HG03520 (cell line): ENCODE data around the gene MGAT5.

Experiments used
- ATAC-seq: cut with Tn5 transposase; IDR thresholded peaks from one replicate; pipeline ENCODE4 v1.9.1; 2021; ENCODE audit warnings: mild to moderate bottlenecking, moderate library complexity; ENCODE audit not compliant: unreplicated experiment

The MGAT5 gene

DNA sequence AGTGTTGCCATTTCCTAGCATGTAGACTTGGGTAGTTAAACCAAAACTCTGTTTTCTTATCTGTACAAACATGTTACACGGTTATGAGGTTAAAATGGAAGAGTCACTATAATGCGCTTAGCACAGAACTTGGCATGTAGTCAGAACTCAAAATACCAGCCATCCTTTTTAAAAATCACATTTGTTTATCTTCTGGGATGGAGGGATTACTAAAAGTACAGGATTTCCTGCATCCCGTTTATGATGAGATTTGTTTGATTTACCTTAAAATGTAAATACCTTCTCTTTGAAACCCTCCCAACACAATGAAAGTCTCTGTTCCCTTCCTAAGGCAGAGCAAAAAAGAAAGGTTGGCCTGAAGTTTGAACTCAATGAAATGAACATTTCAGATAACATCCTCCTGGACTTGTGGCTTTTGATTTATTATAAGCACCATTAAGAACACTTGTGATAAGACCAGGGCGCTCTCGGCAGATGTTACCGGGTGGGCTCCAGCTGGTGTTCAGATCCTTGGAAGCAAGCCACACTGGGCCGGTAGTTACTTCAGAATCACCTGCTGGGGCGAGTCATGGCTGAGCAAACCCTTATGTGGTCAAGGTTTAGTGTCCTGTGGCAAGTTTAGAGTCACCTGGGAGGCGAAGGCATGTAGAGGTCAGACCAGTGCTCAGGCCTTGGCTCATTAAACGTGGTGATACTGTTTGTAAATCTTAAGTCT is 105.7 kb downstream of the MGAT5 start:
- no peak for ATAC-seq

DNA sequence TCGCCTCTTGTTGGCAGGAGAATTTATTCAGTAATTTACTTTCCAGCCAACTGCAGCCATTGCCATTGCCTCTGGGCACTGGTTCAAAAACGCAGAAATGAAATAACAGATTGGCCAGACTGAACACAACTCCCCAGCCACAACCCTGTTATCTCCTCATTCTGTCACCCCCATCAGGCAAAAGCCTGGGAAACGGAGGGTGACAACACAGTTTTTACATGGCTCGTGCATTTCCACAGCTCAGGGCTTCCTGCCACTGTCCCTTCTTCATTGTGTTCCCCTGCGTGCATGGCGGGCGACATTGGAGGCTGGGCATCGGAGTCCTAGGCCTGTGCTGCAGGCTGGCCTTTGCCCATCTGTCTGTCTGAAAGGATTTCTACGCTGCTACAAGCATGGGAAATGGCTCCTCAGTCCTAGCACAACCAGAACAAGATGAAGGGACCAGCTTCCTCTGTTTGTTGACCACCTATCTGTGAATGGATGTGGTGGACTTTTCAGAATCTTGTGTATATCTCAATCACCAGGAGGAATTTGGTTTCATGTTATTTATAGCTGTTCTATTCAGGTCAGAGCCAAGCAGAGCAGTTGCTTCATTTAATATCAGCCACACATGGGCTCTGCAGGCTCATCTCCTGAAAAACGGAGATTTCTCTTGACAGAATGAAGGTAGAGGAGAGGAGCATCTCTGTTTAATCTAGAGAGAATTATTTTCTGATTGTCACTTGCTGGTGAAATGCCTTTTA is 107.0 kb downstream of the MGAT5 start:
- ATAC-seq, result no peak

DNA sequence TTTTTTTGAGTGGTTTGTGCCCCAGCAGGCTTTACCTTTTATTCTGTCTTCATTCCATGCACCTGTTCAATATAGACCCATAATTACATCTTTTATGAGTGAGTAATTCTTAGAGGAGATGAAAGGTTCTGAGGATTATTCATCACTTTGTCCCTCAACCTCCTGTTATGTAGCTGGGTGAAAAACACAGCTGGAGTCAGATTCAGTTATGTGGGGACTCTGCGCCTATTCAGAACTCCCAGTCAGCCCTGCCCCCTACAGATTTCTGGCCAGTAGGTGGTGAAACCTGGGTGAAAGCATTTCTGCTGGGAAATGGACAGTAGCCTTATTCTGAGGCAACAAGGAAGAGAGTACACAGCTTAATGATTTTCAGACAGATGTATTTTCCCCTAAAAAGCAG is 107.8 kb downstream of the MGAT5 start:
- ATAC-seq, result no peak

DNA sequence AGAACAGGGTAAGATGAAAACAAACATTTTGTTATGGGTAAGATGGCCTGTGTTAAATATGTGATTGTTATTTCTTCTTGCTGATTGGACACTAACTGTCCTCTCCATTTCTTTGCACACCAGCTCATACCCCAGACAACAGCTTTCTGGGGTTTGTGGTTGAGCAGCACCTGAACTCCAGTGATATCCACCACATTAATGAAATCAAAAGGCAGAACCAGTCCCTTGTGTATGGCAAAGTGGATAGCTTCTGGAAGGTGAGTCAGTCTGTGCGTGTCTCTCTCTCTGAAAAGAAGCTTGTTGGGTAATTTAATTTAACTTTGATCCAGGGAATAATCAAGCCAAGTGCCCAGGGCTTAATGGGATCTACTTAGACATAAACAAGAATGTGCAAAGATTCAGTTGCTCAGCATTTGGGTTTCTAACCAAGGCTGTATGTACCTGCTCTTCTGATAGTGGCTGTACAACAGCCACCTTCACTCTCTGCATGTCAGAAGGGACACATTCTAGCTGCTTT is 108.3 kb downstream of the MGAT5 start:
- ATAC-seq, result no peak

DNA sequence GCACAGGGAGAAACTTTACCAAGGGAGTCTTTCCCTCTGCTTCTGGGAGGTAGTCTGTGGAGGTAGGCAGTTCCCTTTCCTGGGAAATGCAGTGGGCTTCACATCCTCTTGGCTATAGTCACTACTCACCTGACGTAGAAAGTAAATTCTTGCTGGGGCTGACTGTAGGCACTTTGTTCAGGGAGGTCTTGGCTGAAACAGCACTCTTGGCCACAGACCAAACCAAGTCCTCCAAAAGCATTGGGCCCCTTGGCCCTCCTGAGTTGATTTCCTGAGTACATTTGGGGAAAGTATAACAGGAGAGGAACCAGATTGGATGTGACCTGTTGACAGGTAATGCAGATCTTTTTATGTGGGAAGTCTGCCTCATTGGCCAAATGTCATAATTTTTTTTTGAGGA is 108.9 kb downstream of the MGAT5 start:
- ATAC-seq, result no peak

DNA sequence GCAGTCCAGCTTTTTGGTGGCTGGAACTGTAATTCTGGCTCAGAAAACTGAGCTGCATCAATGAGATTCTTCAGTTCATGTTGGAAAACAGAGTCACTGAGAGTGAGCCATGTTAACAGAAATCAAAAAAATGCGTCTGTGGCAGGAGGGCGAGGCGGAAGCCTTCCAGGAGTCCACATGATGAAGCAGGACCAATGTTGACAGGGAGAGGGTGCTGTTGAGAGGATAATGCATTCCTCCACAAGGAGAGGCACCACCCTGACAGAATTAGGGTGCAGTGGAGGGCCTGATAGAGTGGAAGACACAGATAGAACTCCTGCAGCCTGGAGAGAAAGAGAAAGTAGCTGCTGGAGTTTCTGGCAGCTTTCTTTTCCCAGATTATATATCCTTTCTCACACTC is 111.5 kb downstream of the MGAT5 start:
- no peak for ATAC-seq

DNA sequence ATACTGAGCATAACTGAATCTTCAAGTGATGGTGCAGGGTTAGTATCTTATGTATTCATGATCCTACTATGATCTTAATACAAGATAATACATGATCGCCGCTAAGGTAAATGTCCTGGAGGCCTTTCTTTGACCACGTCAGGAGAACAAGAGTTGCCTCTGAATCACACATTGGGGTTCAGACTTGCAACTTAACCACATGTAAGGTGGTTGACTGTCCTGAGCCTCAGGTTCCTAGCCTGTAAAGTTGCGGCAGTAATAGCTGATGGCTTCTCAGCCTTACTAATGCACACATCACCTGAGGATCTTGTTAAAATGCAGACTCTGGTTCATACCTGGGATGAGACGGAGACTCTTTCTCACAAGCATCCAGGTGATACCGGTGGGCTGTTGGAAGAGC is 112.5 kb downstream of the MGAT5 start:
- ATAC-seq, result no peak

DNA sequence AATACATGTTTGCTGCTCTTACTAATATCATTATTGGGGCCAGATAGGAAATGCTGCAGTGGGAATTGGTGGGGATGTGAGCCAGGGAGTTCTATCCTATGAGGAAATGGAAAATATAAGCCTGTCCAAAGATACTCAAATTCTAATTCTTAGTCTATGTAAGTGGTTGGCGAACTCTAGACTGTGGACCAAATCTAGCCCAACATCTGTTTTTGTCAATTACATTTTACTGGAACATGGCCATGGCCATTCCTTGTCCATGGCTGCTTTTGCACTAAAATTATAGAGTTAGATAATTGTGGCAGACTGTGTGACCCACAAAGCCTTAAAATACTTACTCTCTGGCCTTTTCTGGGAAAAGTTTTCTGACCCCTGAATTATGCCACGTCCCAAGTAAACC is 113.3 kb downstream of the MGAT5 start:
- ATAC-seq, result no peak

DNA sequence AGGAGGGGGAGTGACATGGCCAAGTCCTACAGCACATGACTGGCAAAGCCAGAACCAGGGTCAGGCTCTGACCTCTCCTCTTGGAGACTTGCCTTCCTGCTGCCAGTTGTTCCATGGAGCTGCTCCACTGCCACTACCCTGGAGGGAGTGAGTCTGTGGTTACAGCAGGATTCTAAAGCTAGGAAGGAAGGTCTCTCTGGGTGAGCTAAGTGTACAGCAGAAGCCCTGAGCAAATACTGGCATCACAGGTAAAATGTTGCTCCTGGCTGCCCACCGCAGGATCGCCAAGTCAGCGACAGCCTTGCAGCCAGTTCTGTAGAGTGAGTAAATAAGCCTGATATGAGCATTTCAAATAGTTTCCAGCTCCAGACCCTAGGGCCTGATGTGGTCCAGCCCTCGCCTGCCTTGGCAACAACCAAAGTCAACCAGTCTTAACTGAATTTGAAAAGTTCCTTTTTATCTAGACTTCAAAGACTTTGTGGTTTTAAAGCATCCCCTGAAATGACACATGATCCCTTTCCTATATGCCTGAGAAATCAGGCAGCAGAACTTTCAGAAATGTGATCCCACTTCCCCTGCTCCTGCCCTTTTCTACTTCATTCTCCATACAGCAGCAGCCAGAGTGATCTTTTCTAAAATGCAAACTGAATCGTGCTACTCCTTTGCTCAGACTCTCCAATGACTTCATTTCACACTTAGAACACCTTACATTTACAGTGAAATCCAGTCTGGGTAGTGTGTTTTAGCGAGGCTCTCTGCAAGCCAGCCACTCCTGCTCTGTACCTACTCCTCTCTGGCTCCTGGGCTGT is 114.3 kb downstream of the MGAT5 start:
- ATAC-seq, result no peak

DNA sequence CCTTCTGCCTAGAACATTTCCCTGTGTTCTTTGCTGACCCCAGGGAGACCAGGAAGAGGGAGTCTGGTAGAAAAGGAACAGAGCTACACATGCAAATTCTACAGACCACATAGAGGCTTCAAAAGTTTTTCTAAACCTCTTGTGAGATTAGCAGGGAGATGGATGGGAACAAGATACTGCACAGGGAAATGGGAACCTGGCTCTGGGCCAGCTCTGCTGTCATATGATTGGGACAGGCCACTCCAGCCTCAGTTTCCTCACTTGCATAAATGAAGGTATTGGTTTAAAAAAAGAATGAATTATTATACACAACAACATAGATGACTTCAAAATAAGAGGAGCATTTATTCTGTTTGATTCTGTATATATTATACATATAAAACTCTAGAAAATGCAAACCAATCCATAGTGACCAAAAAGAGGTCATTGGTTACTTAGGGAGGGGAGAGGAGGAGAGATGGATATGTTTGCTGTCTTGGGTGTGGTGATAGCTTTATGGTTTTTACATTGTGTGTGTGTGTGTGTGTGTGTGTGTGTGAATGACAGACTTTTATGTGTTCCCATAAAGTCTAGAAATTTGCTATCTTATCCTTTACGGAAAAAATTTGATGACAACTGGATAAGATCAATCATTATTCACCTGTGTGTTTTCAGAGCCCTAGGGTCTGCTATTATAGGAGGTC is 115.5 kb downstream of the MGAT5 start:
- ATAC-seq, result no peak

DNA sequence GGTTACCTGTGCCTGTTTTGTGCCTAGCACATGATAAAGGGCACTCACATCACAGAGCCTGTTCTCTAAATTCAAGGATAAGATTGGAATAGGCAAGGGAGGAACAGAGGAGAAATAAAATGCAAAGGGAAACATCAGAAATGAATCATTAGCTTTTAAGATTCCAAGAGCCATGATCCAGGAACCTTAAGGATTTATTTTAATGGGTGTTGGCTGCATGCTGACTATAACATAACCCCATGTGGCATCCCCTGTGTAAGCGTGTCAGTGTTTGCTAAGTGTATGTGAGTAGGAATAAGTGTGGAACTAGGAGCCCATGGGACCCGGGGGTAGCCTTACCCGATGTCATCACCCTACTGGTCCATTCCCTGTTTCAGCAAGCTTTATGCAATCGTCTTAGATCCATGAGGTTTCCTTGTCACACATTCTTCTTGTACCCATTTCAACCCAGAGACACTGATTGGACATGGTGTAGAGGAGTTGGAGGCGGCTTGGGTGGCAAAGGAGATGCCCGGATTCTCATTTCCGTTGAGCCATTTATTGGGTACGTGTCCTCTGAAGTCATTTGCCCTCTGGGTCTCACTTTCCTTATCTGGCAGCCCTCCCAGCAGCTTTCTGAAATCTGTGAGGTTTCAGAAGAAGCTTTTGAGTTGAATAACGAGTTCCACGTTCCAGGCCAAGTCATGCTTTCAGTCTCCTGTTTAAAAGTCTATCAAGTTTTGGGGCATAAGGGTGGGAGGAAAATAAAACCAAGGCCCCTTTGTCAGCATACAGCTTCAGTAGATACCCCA is 117.0 kb downstream of the MGAT5 start:
- ATAC-seq, result no peak

DNA sequence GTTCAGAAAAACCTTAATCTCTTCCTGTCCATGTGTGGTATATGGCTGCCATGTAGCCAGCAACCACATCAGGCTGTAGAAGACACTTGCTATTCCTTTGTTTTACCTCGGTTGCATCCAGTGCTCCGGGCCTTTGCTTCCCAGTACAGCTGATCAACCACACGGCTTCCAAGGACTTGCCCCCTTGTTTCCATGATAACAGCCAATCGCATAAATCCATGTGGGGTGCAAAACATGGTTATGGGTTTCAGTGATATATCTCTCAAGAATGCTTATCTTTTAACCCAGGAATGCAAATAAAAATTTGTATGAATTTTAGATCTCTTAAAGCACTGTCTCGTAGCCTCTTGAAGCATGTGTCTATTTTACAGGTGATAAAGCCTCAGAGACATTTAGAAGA is 118.3 kb downstream of the MGAT5 start:
- ATAC-seq, result no peak

DNA sequence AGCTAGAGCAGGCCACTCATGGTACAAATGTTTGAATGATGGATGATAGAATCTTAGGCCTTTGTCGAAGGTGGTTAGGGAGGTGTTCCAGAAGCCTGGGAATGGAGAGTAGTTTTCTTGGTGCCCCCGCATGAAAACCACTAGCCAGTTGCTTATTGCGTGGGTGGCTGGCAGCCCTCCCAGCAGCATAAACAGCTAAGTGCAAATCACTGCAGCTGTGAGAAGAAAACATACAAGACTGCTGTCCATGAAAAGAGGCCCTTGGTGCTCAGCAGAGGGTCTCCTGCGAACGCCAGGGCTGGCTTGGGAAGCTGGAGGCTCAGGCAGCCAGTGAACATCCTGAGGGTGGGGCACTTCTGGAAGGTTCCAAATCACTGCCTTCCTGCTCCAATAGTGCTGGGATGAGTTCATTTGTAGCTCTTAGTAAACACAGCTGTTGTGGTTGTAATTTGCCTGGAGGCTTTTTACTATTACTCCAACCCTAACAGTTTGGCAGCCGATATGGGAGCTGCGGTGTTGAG is 118.8 kb downstream of the MGAT5 start:
- ATAC-seq, result no peak

DNA sequence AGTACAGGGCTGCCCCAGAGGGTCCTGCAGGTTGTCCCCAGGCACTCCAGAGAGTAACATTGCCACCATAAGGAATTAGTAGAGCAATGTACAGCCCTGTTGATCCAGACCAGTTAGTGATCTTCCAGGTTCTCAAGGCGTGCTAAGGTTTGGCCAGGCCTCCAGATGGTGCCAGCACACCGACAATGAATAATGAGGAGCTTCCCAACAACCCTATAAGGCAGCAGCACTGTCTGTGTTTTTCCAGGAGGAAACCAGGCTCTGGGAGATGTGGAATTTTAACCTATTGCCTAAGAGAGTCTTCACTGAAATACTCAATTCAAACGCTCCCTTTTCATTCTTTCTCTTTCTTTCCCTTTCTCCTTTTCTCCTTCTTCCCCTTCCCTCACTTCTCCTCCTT is 122.1 kb downstream of the MGAT5 start:
- no peak for ATAC-seq

DNA sequence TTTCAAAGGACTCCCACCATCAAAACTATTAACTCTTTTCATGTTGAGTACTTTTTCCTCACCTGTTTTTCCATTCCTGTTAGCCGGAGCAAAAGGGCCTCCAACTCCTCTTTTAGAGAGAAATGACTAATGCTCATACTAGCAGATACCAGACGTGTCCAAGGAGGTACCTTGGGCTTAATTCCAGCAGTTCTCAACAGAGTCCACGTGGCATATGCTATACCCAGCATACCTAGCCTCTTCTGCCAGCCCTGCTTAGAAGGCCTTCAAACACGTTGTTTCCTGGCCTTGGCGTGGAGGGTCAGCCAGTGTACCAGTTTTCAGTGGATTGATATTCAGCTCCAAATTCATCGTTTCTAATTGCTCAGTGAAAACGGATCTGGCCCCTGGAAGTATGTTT is 123.9 kb downstream of the MGAT5 start:
- no peak for ATAC-seq

DNA sequence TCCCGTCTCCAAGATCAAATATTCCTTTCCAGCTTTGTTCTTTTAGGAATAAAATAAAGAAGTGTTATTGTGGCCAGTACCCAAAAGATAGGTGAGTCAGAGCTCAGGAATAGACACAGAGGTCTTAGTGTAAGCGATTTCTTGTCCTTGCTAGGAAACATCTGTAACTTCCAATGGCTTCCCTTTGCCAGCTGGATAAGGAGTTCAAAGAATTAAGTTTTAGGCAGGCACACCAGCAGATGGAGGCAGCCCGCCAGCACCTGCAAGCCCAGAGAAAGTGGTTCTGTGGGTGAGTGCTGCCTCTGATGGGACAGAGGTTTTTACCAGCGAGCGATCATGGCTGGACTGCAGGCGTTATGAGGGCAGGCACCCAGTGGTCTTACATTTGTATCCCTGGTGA is 125.4 kb downstream of the MGAT5 start:
- ATAC-seq, result no peak

DNA sequence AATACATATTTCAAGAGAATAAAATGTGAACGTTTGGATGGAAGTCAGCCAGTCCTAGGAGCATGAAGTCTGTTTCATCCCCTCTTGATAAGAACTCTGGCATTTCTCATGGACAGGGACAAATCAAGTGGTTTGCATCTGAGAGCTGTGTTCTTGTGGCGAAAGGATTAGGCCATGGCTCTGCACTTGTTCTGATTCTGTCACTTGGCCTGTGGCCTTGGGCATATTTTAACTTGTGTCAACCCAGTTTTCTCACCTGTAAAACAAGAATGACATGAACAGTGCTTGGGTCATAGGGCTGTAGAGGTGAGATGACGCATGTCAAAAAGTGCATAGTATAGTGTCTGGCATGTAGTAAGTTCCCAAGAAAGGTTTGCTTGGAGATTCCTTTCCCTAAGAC is 125.8 kb downstream of the MGAT5 start:
- ATAC-seq, result no peak

DNA sequence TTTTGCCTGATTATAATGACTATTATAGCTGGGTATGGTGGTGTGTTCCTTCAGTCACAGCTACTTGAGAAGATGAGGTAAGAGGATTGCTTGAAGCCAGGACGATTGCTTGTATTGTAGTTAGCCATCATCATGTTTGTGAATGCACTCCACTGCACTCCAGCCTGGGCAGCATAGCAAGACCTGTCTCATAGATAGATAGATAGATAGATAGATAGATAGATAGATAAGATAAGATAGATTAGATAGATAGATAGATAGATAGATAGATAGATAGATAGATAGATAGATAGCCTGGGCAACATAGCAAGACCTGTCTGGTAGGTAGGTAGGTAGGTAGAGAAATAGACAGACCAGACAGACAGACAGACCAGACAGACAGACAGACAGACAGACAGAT is 127.3 kb downstream of the MGAT5 start:
- ATAC-seq, result no peak

DNA sequence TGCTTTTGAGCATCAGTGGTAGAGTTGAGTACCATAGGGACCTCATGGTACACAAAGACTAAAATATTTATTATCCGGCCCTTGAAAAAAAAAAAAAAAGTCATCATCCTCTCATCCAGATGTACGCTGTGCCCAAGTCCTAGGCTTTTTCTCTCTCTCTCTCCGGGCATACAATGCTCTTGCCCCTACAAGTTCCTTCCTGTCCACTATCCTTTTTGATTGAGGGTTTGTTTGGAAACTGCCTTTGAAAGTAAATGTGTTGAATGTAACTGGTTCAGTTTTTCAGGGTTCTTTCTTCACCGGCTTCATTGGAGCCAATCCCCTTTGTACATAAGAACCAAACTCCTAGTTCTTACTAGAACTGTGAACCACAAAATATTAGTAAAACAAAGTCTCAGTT is 130.3 kb downstream of the MGAT5 start:
- no peak for ATAC-seq

DNA sequence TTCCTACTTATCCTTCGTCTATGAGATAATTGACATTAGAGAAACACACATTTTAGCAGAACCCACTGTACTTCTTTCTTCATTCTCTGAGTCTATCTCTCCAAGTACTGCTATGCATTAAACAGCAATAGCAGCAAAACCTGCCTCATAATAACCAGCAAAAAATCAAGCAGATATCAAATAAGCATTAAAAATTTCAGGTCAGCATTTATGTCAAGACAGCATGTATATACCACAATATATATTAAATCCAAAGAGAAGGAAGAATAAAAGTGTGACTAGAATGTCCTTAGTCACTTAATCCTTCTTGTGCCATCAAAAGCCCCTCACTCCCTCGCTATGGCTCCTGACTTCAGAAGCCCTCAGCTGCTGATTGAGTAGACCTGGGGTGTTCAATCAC is 131.3 kb downstream of the MGAT5 start:
- no peak for ATAC-seq
